Stomach (tissue), 4 donors: Measurements from ENCODE around the gene RAB4B.
"Not testable (repeated sequence)": the region's sequence is repeated elsewhere in the genome, so short reads cannot be mapped to it uniquely, and the experiment has no call there.

ENCODE experiments used
- POLR2A ChIP-seq, 4 donors: fragments of 450-650 bp; IDR thresholded peaks; one replicate each; pipeline ENCODE4 v1.6.1; 2016; ENCODE audit warnings: antibody characterized with exemption in 4 of 4, control low read depth in 2 of 4, mild to moderate bottlenecking in 1 of 4, moderate library complexity in 1 of 4
- TF ChIP-seq, protein P1 (sequence below), 7 experiments: fragments of 450-650 bp in 4 of 7; fragments of 200-600 bp in 3 of 7; sonication (generic) in 3 of 7; IDR thresholded peaks; one replicate each; pipeline ENCODE4 v1.5.1; 2016 to 2019; ENCODE audit warnings: antibody characterized with exemption in 7 of 7, control low read depth in 2 of 7, mild to moderate bottlenecking in 1 of 7

DNA sequence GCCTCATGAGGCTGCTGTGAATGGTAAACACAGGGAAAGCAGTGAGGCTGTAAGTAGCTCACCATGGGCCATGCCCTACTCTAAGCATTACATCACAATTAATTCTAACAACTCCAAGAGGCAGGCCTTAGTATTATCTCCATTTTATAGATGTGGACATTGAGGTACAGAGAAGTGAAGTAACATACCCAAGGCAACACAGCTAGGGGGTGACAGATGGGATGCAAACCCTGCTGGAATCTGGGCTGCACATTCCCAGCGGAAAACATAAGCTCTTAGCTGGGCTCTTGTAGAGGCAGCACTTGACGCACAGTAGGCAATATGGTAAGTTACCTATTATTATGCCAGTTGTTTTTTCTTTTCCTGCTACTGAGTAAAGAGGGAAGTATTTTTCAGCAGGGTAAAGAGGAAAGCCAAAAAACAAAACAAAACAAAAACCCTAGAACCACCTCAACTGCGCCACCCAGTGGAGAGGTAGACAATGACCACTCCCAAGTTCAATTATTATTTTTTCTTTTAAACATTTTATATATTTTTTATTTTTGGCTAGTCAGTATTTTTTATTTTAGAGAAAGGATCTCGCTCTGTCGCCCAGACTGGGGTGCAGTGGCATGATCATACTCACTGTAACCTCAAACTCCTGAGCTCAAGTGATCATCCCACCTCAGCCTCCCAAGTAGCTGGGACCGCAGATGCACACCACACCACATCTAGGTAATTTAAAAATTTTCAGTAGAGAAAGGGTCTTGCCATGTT, 41.6 kb downstream of the RAB4B start:
- TF ChIP-seq, protein P1, sequence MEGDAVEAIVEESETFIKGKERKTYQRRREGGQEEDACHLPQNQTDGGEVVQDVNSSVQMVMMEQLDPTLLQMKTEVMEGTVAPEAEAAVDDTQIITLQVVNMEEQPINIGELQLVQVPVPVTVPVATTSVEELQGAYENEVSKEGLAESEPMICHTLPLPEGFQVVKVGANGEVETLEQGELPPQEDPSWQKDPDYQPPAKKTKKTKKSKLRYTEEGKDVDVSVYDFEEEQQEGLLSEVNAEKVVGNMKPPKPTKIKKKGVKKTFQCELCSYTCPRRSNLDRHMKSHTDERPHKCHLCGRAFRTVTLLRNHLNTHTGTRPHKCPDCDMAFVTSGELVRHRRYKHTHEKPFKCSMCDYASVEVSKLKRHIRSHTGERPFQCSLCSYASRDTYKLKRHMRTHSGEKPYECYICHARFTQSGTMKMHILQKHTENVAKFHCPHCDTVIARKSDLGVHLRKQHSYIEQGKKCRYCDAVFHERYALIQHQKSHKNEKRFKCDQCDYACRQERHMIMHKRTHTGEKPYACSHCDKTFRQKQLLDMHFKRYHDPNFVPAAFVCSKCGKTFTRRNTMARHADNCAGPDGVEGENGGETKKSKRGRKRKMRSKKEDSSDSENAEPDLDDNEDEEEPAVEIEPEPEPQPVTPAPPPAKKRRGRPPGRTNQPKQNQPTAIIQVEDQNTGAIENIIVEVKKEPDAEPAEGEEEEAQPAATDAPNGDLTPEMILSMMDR (IDR thresholded peaks at IDR 0.05) = peak in 5 of 7 experiments; percentile 69 to 94 (median 79)
- TF ChIP-seq POLR2A (IDR thresholded peaks at IDR 0.05) = not testable (repeated sequence)
